NCI-H82 (cell line): Measurements from ENCODE around the gene LRRC3.

Experiments
- DNase-seq: peaks from one replicate; lab custom pipeline; 2025; lab: John Stamatoyannopoulos, UW

The LRRC3 gene

GRCh38 chr21:44424608-44425306, 30.6 kb upstream of the LRRC3 start:
- DNase-seq = no peak

- DNase-seq = no peak
Observed at GRCh38 chr21:44425307-44425894, 29.9 kb upstream of the LRRC3 start.

GRCh38 chr21:44425895-44426662, 29.2 kb upstream of the LRRC3 start:
- DNase-seq = no peak

- no peak for DNase-seq
Observed at GRCh38 chr21:44426663-44427191, 28.6 kb upstream of the LRRC3 start.

- no peak for DNase-seq
Observed at GRCh38 chr21:44427241-44428120, 27.8 kb upstream of the LRRC3 start.

- peak; percentile 35 for DNase-seq
Observed at GRCh38 chr21:44428281-44428960, 26.9 kb upstream of the LRRC3 start.

GRCh38 chr21:44429894-44430293, 25.4 kb upstream of the LRRC3 start:
- DNase-seq = no peak

- no peak for DNase-seq
Observed at GRCh38 chr21:44431300-44431699, 24.0 kb upstream of the LRRC3 start.

GRCh38 chr21:44432841-44433790, 22.2 kb upstream of the LRRC3 start:
- no peak for DNase-seq

GRCh38 chr21:44433791-44434567, 21.3 kb upstream of the LRRC3 start:
- DNase-seq = no peak

- DNase-seq = no peak
Observed at GRCh38 chr21:44434568-44434925, 20.8 kb upstream of the LRRC3 start.

GRCh38 chr21:44434936-44435635, 20.2 kb upstream of the LRRC3 start:
- no peak for DNase-seq

- no peak for DNase-seq
Observed at GRCh38 chr21:44436111-44436611, 19.1 kb upstream of the LRRC3 start.

- no peak for DNase-seq
Observed at GRCh38 chr21:44436958-44437357, 18.4 kb upstream of the LRRC3 start.

- DNase-seq = no peak
Observed at GRCh38 chr21:44437371-44437695, 18.0 kb upstream of the LRRC3 start.

GRCh38 chr21:44437696-44438431, 17.4 kb upstream of the LRRC3 start:
- no peak for DNase-seq

- DNase-seq = no peak
Observed at GRCh38 chr21:44438531-44439210, 16.6 kb upstream of the LRRC3 start.
